GM18867 (cell line): Measurements from ENCODE around the gene SPEM2.

Experiments
- ATAC-seq: cut with Tn5 transposase; IDR thresholded peaks from one replicate; pipeline ENCODE4 v1.9.1; 2021; ENCODE audit warnings: mild to moderate bottlenecking, moderate library complexity; ENCODE audit not compliant: unreplicated experiment

SPEM2 gene

DNA sequence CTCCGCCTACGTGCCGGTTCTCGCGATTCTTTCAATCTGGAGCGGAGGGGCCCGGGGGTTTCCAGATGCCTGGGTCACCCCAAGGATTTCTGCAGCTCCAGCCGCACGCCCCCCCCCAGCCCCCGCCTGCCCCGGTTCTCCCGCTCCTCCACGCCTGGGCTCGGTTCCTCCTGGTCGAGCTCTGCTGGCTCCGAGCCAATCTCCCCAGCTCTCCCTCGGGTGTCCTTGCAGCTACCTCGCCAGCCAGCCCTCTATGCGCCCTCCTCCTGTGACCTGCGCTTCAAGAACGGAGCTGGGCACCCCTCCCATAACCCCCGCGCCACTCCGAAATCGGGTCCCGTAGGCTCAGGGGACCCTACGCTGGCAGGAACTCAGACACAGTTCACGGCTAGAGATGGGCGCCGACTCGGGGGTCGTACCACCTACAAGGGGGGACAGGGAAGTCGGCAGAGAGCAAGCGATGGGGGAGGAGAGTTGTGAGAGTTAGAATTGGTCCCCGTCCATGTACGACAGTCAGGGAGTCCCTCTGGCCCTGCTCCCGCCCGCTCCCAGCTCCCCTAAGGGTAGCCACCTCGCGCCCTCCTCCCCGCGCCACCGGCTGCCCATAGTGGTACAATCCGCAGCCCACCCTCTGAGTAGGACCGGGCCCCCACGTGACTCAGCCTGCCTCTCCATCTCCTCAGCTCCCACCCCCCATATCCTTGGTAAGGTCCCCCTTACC is 14.9 kb downstream of the SPEM2 start:
- ATAC-seq = no peak

GRCh38 chr17:7440834-7441195 is 15.4 kb downstream of the SPEM2 start:
- no peak for ATAC-seq

- ATAC-seq = no peak
These were observed 15.8 kb downstream of the SPEM2 start for GRCh38 chr17:7441266-7441665.

DNA sequence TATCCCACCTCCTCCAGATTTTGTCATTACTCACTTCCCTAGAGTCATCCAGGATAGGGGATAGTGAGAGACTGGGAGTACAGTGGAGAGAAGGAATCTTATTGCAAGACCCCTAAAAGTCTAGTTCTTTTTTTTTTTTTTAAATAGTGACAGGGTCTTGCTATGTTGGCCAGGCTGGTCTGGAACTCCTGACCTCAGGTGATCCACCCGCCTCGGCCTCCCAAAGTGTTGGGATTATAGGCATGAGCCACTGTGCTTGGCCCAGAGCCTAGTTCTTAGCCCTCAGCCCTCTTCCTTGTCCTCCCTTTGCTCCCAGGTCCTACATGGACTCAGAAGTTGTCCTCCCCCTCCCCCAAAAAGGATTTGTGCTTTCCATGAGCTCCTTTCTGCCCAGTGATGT is 16.7 kb downstream of the SPEM2 start:
- ATAC-seq = no peak

- no peak for ATAC-seq
These were observed 18.4 kb downstream of the SPEM2 start for GRCh38 chr17:7443499-7444485.

GRCh38 chr17:7444682-7445618 is 19.5 kb downstream of the SPEM2 start, which contains the start of gene CHRNB1:
Gene CHRNB1, plus strand, starts transcription at chr17:7445061. Its CDS starts 67 bp downstream, at chr17:7445128.
- ATAC-seq = no peak

DNA sequence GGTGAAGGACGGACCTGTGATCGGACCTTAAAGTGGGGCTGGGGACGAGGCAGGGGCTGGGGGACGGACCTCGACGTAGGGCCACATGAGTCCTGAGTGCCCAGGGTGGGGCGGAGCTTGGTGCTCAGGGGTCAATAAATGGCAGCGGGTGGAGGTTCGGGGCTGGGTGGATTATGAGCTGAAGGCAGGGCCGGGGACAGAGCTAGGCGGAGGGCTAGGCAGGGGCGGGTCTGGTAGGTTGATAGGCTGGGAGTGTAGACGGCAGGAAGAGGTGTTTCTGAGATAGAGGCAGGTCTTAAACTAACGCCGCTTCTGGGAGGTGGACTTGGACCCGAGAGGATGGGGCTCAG is 20.2 kb downstream of the SPEM2 start:
- no peak for ATAC-seq

- ATAC-seq = no peak
These were observed 23.0 kb downstream of the SPEM2 start for GRCh38 chr17:7448461-7448860.

GRCh38 chr17:7459961-7460545 is 34.6 kb downstream of the SPEM2 start:
- no peak for ATAC-seq

DNA sequence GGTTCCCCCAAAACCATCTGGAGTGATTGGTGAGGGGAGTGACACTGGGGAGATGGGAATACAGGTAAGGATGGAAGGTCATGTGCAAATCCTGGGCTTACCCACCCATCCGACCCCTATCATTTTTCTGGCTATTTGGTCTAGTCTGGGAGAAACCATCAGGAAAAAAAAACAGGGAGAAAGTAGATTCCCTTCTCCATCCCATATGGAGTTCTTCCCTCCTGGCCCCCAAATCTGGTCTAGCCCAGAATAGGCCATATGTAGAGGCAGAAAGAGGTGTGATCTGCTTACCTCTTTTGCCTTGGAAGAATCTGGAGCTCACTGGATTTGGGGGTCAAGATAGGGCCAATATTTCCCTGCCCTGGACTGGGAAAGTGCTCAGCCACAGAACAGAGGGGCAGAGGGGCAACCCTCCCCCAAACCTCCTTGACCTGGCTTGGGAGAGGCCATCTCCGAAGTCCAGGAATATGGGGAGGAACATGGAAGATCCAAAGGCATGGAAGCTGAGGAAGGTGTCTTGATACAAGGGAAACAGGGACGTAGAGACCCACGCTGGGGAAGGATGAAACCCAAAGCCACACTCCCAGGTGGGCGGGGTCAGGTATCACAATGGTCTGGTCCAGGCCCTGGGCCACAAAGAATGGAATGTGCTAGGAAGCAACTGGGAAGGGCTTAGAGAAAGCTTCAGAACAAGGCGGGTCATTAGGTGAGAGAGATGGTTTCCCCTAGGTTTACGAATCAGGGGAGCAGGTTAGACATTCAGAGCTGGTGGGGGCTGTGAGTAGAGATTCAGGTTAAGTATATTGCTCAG is 35.6 kb downstream of the SPEM2 start:
- no peak for ATAC-seq

GRCh38 chr17:7462474-7463371 is 37.3 kb downstream of the SPEM2 start:
- ATAC-seq = no peak

DNA sequence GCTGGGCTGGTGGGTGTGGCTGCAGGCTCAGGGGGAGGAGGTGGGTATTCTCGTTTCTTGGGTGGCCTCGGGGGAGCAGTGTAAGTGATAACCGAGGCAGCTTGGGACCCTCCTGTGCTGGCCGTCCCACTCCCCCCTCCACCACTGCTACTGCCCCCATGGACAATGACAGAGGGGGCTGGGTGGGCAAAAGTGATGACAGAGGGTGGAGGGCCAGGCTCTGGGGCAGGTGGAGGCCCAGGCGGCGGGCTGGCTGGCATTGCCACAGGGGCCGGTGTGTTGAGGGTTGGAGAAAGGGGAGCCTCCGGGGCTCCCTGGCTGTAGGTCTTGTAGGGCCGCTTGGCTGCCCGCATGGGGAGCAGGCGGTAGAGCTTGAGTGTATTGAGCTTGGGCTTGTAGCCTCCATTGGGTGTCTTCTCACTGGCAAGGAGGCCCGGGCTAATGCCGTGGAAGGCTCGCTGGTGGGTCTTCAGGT is 38.0 kb downstream of the SPEM2 start:
- no peak for ATAC-seq

- ATAC-seq = no peak
These were observed 38.7 kb downstream of the SPEM2 start for GRCh38 chr17:7464081-7464480.

DNA sequence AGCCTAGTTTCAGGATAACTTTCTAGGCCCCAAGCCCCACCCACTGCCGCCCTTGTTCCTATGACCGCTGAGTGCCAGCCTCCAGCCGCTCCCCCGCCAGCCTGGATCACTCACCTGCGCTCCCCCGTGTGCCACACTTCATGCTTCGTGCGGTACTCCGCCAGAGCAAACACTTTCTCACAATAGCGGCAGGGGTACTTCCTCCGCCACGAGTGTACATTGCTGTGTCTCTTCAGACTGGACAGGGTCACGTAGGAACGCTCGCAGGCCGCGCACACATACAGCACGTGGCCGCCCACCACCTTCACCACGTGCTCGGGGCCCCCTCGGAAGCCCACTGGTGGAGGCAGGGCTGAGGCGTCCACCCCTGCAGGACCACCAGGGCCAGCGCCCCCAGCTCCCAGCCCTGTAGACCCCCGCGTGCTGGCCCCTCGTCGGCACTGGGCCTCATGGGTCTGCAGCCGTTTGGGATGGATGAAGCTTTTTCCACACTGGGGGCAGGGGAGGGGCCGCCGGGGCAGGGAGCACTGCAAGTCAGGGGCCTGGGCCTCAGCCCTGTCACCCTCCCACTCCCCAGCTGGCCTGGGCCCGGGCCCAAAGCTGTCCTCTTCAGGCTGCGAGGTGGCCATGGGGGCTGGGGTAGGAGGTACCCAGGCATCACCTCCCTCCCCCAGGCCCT is 40.3 kb downstream of the SPEM2 start:
- no peak for ATAC-seq

- ATAC-seq = no peak
These were observed 40.9 kb downstream of the SPEM2 start for GRCh38 chr17:7466318-7466638.

GRCh38 chr17:7466639-7467341 is 41.4 kb downstream of the SPEM2 start:
- ATAC-seq = no peak

DNA sequence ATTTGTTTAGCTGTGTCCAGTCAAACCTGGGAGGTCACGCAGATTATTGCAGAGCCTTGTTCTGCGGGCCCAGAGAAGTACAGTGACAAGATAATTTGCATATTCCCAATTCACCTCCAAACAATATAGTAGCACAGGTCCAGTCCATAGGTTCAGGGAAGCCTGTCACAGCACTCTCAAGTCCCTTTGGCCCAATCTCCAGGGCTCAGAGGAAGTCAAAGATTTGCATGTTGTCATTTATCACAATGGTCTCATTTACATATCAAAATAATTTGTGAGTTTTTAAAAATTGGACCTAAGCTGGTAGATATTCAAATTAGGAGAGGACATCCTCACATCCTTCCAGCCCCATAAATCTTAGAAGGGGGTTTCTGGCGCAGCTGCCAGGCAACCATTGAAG is 42.1 kb downstream of the SPEM2 start:
- no peak for ATAC-seq

GRCh38 chr17:7468290-7468689 is 42.9 kb downstream of the SPEM2 start:
- no peak for ATAC-seq
